ENCODE results near the gene CEP83.
"Not testable (repeated sequence)": the region's sequence is repeated elsewhere in the genome, so short reads cannot be mapped to it uniquely, and the experiment has no call there.

Gene CEP83

DNA sequence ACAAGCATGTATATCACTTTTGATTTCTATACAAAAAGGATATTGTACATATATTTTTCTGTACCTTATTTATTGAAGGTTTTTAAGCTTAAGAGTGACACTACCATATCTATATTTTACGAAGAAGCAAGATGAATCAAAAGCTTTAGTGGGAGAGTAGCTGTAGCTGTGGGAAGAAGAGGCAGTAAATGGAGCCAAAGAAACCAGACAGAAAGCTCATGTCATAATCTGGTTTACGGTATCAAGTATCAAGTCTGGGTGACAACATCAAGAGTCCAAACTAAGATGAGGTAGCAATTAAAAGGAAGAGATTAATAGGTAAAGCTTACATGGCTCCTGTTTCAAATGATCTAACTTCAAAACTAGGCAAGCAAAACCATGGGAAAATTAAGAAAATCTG lies 54.8 kb downstream of the CEP83 start:
- TF ChIP-seq, protein P1, sequence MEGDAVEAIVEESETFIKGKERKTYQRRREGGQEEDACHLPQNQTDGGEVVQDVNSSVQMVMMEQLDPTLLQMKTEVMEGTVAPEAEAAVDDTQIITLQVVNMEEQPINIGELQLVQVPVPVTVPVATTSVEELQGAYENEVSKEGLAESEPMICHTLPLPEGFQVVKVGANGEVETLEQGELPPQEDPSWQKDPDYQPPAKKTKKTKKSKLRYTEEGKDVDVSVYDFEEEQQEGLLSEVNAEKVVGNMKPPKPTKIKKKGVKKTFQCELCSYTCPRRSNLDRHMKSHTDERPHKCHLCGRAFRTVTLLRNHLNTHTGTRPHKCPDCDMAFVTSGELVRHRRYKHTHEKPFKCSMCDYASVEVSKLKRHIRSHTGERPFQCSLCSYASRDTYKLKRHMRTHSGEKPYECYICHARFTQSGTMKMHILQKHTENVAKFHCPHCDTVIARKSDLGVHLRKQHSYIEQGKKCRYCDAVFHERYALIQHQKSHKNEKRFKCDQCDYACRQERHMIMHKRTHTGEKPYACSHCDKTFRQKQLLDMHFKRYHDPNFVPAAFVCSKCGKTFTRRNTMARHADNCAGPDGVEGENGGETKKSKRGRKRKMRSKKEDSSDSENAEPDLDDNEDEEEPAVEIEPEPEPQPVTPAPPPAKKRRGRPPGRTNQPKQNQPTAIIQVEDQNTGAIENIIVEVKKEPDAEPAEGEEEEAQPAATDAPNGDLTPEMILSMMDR (IDR thresholded peaks at IDR 0.05; ENCODE audit: low read depth, low read length, missing control alignments), result no peak
- no peak for DNase-seq (ENCODE audit: extremely low read depth, low read depth)
- no peak overlapping the region for H3K4me3 ChIP-seq (replicated peaks; ENCODE audit: low read depth, low read length)

DNA sequence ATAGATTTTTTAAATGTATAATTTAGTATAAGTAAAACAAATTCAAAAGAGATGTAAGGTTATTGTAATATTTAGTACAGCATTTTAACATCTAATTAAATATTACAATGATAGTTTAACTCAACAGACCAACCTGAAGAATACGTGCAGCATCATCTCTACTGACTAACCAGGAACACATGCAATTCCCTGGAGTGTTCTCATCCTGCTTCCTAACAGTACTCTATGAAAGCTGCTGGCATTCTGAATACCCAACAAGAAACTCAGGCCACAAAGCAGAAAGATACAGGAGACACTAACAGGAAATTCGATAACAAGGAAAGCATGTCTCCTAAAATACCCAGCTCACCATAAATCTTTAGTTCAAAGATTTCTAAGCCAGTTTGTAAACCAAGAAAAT lies 58.3 kb downstream of the CEP83 start:
- H3K4me3 ChIP-seq (replicated peaks; ENCODE audit: low read depth, low read length), result no peak overlapping the region
- TF ChIP-seq, protein P1 (IDR thresholded peaks at IDR 0.05; ENCODE audit: low read depth, low read length, missing control alignments), result no peak
- no peak for DNase-seq (ENCODE audit: extremely low read depth, low read depth)

DNA sequence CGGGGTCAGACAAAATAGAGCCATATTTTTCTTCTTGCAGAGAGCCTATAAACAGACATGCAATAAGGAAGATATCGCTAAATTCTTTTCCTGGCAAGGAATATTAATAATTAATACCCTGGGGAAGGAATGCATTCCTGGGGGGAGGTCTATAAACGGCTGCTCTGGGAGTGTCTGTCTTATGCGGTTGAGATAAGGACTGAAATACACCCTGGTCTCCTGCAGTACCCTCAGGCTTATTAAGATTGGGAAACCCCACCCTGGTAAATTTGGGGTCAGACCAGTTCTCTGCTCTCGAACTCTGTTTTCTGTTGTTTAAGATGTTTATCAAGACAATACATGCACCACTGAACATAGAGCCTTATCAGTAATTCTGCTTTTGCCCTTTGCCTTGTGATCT lies 61.0 kb downstream of the CEP83 start:
- H3K4me3 ChIP-seq (replicated peaks; ENCODE audit: low read depth, low read length); DNase-seq (ENCODE audit: extremely low read depth, low read depth): not testable (repeated sequence)

DNA sequence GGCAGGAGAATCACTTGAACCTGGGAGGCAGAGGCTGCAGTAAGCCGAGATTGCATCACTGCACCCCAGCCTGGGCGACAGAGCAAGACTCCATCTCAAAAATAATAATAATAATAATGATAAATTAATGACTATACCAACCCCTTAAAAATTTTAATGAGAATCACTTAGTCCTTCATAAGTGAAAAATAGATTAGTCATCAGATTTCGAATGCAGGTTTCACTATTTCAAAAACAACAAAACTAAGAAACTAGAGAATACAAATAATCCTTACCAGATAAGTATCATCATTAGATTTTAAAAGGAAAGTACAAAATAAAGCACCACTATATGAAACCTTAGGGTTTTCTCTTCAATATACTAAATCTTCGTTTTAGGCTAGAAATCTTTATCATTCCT lies 62.3 kb downstream of the CEP83 start:
- no peak overlapping the region for H3K4me3 ChIP-seq (replicated peaks; ENCODE audit: low read depth, low read length)
- TF ChIP-seq, protein P1 (IDR thresholded peaks at IDR 0.05; ENCODE audit: low read depth, low read length, missing control alignments), result no peak
- no peak for DNase-seq (ENCODE audit: extremely low read depth, low read depth)

DNA sequence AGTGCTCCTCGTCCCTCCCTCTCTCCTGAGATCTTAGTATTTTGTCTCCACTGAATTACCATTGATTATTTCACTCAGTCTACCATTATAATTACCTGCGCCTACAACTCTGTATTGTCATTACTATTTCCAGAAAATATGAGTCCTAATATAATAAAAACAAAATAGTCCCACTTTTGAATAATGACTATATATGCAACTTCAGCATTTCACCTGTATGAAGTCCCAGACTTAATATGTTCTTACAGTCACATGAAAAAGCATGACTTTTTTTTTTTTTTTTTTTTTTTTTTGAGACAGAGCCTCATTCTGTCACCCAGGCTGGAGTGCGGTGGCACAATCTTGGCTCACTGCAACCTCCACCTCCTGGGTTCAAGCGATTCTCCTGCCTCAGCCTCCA lies 63.7 kb downstream of the CEP83 start:
- DNase-seq (ENCODE audit: extremely low read depth, low read depth); H3K4me3 ChIP-seq (replicated peaks; ENCODE audit: low read depth, low read length): not testable (repeated sequence)

DNA sequence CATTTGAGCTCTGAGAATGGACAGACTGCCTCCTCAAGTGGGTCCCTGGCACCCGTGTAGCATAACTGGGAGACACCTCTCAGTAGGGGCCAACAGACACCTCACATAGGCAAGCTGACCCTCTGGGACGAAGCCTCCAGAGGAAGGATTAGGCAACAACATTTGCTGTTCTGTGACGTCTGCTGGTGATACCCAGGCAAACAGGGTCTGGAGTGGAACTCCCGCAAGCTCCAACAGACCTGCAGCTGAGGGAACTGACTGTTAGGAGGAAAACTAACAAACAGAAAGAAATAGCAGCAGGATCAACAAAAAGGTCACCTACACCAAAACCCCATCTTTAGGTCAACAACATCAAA lies 69.6 kb downstream of the CEP83 start:
- DNase-seq (ENCODE audit: extremely low read depth, low read depth), result no peak
- H3K4me3 ChIP-seq (replicated peaks; ENCODE audit: low read depth, low read length), result no peak overlapping the region
- TF ChIP-seq, protein P1 (IDR thresholded peaks at IDR 0.05; ENCODE audit: low read depth, low read length, missing control alignments), result no peak

DNA sequence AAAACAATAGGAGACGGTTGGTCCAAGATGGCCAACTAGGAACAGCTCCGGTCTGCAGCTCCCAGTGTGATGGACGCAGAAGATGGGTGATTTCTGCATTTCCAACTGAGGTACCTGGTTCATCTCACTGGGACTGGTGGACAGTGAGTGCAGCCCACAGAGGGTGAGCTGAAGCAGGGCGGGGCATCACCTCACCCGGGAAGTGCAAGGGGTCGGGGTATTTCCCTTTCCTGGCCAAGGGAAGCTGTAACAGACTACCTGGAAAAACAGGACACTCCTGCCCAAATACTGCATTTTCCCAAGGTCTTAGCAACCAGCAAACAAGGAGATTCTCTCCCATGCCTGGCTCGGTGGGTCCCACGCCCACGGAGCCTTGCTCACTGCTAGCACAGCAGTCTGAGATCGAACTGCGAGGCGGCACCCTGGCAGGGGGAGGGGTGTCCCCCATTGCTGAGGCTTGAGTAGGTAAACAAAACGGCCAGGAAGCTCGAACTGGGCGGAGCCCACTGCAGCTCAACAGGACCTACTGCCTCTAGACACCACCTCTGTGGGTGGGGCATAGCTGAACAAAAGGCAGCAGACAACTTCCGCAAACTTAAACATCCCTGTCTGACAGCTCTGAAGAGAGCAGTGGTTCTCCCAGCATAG lies 70.1 kb downstream of the CEP83 start:
- DNase-seq (ENCODE audit: extremely low read depth, low read depth); H3K4me3 ChIP-seq (replicated peaks; ENCODE audit: low read depth, low read length): not testable (repeated sequence)

DNA sequence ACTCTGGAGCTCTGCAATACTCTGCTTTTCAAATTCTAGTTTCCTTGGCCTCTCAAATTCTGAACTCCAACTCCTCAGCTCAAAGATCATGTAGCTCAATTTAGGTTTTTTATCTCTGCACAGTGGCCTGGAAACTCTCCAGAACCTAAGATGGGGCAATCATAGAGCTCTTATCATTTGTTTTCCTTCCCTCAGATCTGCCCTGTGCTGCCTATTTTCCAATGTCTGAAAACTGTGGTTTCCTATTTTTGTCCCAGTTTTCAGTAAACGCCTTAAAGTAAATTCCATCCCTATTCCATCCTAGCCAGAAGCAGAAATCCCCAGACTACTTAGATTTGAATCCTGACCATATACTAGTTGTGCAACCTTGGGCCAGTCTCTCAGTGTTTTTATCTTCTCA lies 73.2 kb downstream of the CEP83 start:
- H3K4me3 ChIP-seq (replicated peaks; ENCODE audit: low read depth, low read length), result no peak overlapping the region
- no peak for DNase-seq (ENCODE audit: extremely low read depth, low read depth)
- TF ChIP-seq, protein P1 (IDR thresholded peaks at IDR 0.05; ENCODE audit: low read depth, low read length, missing control alignments), result no peak
